Measurements from ENCODE around the gene PSMB3.

DNA sequence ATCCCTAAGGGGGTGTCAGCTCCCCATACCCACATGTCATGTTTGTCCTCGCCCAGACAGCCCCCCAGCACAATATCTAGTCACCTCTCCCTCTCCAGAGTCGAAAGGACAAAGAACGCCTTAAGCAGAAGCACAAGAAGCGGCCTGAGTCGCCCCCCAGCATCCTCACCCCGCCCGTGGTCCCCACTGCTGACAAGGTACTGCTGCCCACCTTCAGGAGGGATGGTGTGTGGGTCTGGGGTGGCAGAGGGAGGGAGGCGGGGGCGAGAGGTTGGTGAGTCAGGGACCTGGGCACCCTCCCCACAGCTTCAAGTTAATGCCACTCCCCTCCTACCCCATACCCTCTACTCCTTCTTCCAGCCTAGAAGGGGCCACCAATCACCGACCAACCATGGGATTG, 39.9 kb upstream of the PSMB3 start:
- TF ChIP-seq, protein P1, sequence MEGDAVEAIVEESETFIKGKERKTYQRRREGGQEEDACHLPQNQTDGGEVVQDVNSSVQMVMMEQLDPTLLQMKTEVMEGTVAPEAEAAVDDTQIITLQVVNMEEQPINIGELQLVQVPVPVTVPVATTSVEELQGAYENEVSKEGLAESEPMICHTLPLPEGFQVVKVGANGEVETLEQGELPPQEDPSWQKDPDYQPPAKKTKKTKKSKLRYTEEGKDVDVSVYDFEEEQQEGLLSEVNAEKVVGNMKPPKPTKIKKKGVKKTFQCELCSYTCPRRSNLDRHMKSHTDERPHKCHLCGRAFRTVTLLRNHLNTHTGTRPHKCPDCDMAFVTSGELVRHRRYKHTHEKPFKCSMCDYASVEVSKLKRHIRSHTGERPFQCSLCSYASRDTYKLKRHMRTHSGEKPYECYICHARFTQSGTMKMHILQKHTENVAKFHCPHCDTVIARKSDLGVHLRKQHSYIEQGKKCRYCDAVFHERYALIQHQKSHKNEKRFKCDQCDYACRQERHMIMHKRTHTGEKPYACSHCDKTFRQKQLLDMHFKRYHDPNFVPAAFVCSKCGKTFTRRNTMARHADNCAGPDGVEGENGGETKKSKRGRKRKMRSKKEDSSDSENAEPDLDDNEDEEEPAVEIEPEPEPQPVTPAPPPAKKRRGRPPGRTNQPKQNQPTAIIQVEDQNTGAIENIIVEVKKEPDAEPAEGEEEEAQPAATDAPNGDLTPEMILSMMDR (conservative IDR thresholded peaks at IDR 0.05; ENCODE audit: low read depth, low read length), result no peak
- TF ChIP-seq EZH2phosphoT487 (IDR thresholded peaks at IDR 0.05; ENCODE audit: borderline replicate concordance, low read length) (no peak), EZH2 (IDR thresholded peaks at IDR 0.05; ENCODE audit: low read length, unreplicated experiment) (no peak)

All from PC-3 (cell line).